ENCODE data around the gene TDRKH.

TDRKH gene

GRCh38 chr1:151823175-151823574 lies 32.9 kb upstream of the TDRKH start:
- no peak for DNase-seq (ENCODE audit: low read depth)

DNA sequence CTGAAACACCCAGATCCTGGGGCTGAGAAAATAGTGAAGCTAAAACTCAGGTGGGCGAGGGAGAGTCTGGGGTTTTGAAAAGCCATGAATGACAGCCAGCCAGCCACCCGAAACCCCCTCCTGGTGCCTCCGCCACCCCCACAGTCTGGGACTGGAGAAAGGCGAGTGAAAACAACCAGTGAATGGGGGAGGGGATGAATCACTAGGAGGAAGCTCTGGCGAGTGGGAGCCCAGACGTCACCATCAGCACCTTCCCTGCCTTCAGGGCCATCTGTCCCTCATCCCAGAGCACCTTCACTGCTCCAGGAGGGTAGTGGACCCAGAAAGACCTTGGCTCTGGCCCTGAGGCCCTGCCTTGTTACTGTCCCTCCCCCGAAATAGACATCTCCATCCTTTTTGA lies 32.1 kb upstream of the TDRKH start:
- no peak for DNase-seq (ENCODE audit: low read depth)

GRCh38 chr1:151820940-151821339 lies 30.6 kb upstream of the TDRKH start:
- no peak for DNase-seq (ENCODE audit: low read depth)

DNA sequence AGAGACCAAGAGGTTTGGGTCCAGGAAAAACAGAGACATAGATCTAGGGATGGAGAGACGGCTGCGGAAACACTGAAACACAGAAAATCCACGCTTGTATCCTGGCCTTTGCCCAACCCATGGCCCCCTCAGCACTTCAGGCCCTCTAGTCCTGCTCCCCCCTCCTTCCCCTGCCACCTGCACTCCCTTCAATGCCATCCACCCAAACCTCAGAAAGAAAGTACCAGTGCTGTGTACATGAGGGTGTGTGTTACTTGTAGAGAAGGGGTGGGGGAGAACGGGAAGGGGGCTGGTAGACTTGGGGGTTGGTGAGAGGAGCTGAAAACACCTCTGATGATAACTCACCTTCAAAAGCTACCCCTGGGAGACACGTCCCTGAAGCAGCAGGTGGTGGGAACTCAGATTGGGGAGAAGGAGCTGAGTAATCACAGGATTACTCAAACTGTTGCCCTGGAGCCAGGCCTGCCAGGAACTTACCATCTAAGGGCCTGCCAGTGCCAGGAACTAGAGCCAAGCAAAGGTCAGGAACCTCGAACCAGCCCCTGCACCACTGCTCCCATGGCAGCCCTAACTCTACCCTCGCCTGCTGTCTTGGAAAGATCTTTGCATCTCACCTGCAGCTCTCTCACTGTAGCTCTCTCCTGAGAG lies 29.8 kb upstream of the TDRKH start:
- no peak for DNase-seq (ENCODE audit: low read depth)

DNA sequence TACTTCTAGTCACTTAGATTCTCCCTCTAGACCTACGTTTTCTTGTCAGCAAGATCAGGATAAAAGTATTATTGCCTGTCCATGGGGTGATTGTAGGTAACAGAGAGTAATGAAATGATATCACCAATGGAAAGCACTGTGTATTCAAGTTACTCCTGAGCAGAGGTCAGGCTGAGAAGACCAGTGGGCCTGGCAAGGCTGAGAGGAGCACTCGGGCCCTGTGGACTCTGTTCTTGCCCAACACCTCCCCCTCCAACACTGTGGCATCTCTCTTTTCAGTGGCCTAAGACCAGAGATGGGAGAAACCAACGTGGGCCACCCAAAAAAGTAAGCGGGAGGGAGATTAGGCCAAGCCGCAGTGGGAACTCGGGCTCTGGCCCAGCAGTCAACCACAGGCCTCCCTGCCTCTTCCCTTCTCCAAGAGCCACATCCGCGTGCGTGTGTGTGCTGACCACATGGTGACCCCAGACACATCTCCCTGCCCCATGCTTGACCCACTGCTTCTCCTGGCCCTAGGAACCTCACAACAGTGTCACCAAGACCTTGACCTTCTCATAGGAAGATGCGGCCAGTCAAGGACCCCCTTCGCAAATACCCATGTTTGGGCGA lies 29.0 kb upstream of the TDRKH start:
- no peak for DNase-seq (ENCODE audit: low read depth)

- DNase-seq (ENCODE audit: low read depth): no peak
Observed at GRCh38 chr1:151817353-151817730, 27.0 kb upstream of the TDRKH start.

DNA sequence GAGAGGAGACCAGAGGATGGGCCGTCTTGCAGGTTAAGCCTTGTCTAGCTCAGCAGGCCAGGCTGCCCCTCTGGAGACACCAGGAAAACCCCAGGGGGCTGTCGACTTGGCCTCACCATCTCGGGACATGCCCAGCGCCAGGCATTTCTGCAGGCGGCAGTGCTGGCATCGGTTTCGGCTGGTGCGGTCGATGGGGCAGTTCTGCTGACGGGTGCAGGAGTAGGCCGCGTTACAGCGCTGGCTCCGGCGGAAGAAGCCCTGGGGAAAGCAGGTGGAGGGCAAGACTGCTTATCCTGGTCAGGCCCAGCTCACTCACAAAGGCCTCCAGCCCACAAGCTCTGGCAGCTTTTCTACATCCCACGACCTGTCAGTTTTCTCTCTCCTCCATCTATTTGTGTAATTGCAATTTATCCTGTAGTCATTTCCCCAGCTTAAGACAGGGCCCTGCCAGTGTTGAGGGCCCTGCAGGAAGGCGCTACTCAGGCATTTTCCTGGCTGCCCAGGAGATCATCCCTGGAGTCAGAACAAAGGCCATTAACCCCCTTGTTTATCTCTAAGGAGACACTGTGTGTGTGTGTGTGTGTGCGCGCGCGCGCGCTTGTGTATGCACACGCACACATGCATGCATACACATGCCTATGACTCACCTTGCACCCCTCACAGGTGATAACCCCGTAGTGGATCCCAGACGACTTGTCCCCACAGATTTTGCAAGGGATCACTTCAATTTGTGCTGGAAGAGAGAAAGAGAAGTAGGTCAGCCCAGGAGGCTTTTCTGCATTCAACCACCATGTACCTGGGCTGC lies 26.4 kb upstream of the TDRKH start:
- no peak for DNase-seq (ENCODE audit: low read depth)

DNA sequence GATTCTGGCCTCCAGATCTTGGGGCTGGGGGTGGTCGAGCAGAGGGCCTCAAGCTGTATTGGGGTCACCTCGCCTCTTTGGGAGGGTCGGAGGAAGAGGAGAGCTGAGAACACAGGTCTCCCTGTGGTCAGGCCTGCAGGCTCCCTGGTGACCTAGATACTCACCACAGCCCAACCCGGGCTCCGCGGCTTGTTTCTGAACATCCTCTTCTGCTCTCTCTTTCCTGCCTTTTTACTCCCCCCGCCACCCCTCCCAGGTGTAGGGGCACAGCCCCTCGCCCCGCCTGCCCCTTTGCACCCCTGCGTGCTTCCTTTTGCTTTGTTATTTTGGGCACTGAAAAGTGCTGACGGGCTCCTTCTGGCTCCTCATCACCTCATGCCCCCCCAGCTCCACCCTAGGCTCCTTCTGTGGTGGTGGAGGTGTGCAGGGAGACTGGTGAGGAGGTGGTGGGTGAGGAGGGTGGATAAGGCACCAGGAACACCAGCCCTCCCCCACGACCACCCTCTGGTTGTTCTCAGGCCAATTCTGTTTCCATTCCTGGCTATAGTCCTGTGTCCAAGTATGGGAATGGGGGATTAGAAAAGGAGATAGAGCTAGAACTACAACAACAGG lies 25.5 kb upstream of the TDRKH start:
- no peak for DNase-seq (ENCODE audit: low read depth)

DNA sequence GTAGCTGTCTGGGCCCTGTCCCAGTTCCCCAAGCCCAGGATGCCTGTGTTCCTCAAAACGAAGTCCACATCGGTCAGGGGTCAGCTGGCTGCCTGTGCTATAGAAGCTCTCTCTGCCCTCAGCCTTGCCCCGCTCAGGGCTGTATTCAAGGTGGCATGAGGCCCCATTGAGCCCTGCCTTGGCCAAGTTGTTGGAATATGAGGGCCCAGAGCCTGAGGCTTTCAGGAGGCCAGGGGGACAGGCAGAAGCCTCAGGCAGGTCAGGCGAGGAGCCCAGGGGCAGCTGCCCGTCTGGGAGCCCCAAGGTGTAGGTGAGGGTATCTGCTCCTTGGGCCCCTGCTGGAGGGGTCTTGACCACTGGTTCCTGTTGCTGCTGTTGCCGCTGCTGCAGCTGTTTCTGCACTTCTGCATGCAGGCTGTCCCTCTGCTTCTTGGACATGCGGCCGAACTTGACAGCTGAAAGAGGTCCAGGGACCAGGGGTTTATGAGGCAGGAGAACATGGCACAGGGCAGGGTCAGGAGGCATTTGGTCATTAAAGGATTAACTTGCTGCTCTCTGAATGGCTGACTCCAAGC lies 24.8 kb upstream of the TDRKH start:
- no peak for DNase-seq (ENCODE audit: low read depth)

DNA sequence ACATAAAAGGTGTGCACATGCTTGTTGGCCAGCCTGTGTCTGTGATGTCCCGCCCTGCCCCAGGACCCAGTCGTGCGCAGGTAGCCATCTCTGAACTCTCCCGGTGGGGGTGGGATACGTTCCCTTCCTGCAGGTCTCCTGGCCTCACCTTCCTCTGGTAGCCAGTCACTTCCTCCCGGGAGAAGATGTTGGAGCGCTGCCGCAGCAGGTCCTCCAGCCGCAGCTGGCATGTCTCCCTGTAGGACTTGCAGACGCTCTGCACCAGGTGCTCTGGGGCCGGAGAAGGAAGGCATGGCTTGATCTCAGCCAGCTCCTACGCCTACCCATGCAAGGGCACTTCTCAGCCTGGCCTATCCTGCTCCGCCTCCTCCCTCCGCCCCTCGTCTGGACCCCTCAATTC lies 24.1 kb upstream of the TDRKH start:
- no peak for DNase-seq (ENCODE audit: low read depth)

GRCh38 chr1:151813271-151813977 lies 23.1 kb upstream of the TDRKH start:
- no peak for DNase-seq (ENCODE audit: low read depth)

- DNase-seq (ENCODE audit: low read depth): no peak
Observed at GRCh38 chr1:151811181-151811580, 20.9 kb upstream of the TDRKH start.

- DNase-seq (ENCODE audit: low read depth): no peak
Observed at GRCh38 chr1:151809985-151810556, 19.8 kb upstream of the TDRKH start.

DNA sequence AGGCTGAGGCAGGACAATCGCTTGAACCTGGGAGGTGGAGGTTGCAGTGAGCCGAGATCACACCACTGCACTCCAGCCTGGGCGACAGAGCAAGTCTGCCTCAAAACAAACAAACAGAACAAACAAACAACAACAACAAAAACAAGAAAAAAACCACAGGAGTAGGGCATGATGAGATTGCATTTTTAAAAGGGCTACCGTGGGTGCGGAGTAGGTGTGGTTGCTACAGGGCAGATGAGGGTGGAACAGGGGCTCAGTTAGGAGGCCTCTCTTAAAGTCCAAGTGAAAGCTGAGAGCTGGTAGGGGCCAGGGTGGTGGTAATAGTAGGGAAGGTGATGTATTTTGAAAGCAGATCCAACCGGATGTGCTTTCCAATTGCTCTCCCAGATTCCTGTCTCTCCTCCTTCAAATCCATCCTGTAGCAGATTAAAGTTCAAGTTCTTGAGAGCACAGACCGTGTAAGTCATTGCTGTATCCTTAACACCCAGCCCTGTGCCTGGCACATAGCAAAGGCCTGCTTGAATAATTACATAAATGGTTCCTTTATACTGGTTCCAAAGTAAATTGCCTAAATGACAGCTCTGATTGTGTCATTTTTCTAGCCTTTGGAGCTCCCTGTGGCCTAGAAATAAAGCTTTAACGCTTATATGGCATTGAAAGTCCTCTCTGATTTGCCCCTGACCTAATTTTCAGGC lies 19.1 kb upstream of the TDRKH start:
- no peak for DNase-seq (ENCODE audit: low read depth)

DNA sequence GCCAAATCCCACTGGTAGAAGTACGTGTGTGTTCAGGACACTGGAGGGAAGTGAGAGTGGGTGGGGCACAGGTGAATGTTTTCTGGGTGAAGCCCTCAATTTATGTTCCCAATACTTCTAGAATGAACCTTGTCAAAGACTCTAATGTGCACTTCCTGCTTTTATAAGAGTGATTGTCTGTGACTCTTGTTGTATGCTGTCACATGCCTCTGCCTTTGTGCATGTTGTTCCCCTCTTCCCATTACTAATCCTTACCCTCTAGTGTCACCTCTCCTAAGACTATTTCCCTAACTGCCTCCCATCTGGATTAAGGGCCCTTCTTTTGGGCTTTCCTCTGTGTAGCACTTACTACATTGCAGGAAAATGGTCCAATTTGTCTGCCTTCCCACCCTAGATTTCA lies 17.5 kb upstream of the TDRKH start:
- no peak for DNase-seq (ENCODE audit: low read depth)

- DNase-seq (ENCODE audit: low read depth): no peak
Observed at GRCh38 chr1:151807131-151807530, 16.8 kb upstream of the TDRKH start.

- DNase-seq (ENCODE audit: low read depth): no peak
Observed at GRCh38 chr1:151806170-151806569, 15.9 kb upstream of the TDRKH start.

DNA sequence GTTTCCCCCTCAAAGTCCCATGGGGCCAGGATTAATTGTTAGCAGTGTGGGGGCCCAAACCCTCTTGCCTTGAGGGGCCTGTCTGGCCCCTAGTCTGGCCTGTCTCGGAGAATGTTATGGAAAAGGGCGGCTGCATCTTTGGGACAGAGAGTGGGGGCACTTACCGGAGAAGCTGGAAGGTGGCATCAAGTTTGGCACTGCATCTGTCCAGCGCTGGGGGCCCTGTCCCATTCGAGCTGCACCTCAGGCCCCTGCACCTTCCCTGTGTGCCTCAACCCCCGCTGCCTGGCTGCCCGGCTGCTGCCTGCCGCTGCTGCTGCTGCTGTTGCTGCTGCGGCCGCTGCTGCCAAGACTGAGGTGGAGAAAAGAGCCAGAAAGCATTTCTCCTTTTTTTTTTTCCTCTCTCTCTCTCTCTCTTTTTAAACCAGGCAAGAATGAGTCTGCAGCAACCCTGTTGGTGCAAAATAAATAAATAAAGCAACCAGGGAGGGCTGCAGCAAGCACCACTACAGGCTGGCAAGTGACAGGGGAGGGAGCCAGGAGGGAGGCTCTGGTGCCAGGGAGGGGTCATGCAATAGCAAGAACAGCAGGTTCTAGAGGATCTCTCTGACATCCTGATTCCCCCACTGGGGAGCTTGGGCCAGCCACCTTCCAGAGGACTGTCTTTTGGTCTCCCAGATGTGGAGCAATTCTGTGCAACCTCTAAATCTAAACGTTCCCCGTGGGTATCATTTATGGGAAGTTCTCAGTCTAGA lies 14.9 kb upstream of the TDRKH start, which contains the start of gene LINGO4:
TSS of gene LINGO4 (minus strand) at position 354 of the 755 bp plus-strand sequence. CDS start 2,715 bp downstream, outside the sequence.
- DNase-seq (ENCODE audit: low read depth): no peak

- DNase-seq (ENCODE audit: low read depth): no peak
Observed at GRCh38 chr1:151803915-151804314, 13.6 kb upstream of the TDRKH start.

GRCh38 chr1:151803164-151803563 lies 12.9 kb upstream of the TDRKH start:
- no peak for DNase-seq (ENCODE audit: low read depth)

All from stimulated activated CD8-positive, alpha-beta memory T cell treated with anti-CD3 and anti-CD28 coated beads, Interleukin-15, amount 100 ng/mL, for 24 hours (primary cell).